CD4-positive, alpha-beta T cell treated with Interleukin-15 for 4 hours (primary cell): ENCODE measurements around the gene TPT1.

Source experiments
- DNase-seq: peaks from one replicate; pipeline ENCODE4 v3.0.0-alpha.2; 2020; ENCODE audit warnings: low spot score

Gene TPT1

GRCh38 chr13:45333977-45334922 is 6.7 kb downstream of the TPT1 start:
- peak; percentile 60 for DNase-seq

GRCh38 chr13:45333251-45333976 is 7.6 kb downstream of the TPT1 start:
- DNase-seq = no peak

- DNase-seq = no peak
Observed at GRCh38 chr13:45332831-45333219, 8.2 kb downstream of the TPT1 start.

GRCh38 chr13:45332036-45332830 is 8.8 kb downstream of the TPT1 start:
- DNase-seq = no peak

- DNase-seq = no peak
Observed at GRCh38 chr13:45331692-45332035, 9.3 kb downstream of the TPT1 start.

GRCh38 chr13:45331123-45331619 is 9.8 kb downstream of the TPT1 start:
- DNase-seq = no peak

GRCh38 chr13:45328661-45329111 is 12.3 kb downstream of the TPT1 start:
- no peak for DNase-seq

GRCh38 chr13:45327253-45327955 is 13.6 kb downstream of the TPT1 start:
- DNase-seq = no peak

GRCh38 chr13:45325806-45326205 is 15.2 kb downstream of the TPT1 start:
- no peak for DNase-seq

GRCh38 chr13:45320876-45321629 is 19.9 kb downstream of the TPT1 start:
- no peak for DNase-seq

GRCh38 chr13:45316996-45317395 is 24.0 kb downstream of the TPT1 start:
- DNase-seq = no peak

GRCh38 chr13:45316338-45316737 is 24.6 kb downstream of the TPT1 start:
- no peak for DNase-seq

- no peak for DNase-seq
Observed at GRCh38 chr13:45315520-45316167, 25.3 kb downstream of the TPT1 start.

GRCh38 chr13:45314822-45315221 is 26.2 kb downstream of the TPT1 start:
- DNase-seq = no peak

GRCh38 chr13:45310341-45311131 is 30.4 kb downstream of the TPT1 start:
- DNase-seq = no peak

GRCh38 chr13:45306966-45307365 is 34.0 kb downstream of the TPT1 start:
- no peak for DNase-seq

- DNase-seq = no peak
Observed at GRCh38 chr13:45305079-45305478, 35.9 kb downstream of the TPT1 start.

GRCh38 chr13:45303866-45304265 is 37.1 kb downstream of the TPT1 start:
- DNase-seq = no peak

GRCh38 chr13:45303026-45303425 is 38.0 kb downstream of the TPT1 start:
- no peak for DNase-seq
